GM11168 (cell line): ENCODE data around the gene PIEZO2.
"Not testable (repeated sequence)": the region's sequence is repeated elsewhere in the genome, so short reads cannot be mapped to it uniquely, and the experiment has no call there.

Source experiments
- in situ Hi-C: fragments of 300-500 bp; cut with MboI; formaldehyde crosslinking; loops from one replicate; pipeline ENCODE4 v1.12.0; 2022; ENCODE audit warnings: low sequenced_read_pairs; ENCODE audit not compliant: unreplicated experiment

PIEZO2 gene

GRCh38 chr18:10946058-10946457 lies 203.3 kb downstream of the PIEZO2 start:
- in situ Hi-C loops, result no loop called here

- in situ Hi-C loops, result no loop called here
Measured at GRCh38 chr18:10942998-10943397, 206.4 kb downstream of the PIEZO2 start.

GRCh38 chr18:10939822-10940221 lies 209.5 kb downstream of the PIEZO2 start:
- in situ Hi-C loops, result no loop called here

DNA sequence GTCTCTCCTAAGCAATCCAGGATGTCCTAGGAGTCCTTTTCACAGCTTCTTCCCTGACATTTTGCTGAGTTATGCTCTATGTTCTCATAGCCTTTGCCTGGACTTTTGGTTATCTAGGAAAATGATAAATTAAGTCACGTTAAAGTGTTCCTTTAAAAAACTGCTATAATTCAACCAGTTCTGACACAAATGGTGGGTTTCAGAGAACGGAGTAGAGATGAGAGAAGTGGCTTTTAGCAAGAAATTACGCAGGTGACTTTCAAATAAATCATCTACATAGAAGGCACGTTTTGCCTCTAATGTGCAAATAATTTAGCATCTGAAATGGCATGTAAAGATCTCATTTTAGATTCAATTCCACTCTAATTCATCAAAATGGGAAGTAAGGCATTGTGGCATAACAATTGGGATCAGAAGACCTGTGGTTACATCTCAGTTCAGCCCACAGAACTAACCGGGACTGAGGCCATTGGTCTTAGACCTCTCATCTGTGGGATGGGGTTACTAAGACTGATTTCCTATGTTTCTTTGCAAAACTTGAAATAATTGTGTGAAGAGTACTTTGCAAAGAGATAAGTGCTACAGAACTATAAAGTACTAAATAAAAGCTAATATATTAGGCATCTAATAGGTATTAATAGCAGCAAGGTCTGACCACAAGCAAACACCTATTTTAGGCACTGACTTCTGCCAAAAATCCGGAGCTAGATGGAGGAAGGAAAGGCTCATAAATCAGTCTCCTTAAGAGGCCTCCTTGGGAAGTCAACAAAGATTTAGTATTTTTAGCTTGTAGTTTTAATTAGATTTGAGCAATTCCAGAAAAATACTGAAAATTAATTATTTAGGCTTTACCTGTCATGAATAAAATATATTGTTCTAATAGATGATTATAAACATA lies 211.4 kb downstream of the PIEZO2 start:
- in situ Hi-C loops, result no loop called here

DNA sequence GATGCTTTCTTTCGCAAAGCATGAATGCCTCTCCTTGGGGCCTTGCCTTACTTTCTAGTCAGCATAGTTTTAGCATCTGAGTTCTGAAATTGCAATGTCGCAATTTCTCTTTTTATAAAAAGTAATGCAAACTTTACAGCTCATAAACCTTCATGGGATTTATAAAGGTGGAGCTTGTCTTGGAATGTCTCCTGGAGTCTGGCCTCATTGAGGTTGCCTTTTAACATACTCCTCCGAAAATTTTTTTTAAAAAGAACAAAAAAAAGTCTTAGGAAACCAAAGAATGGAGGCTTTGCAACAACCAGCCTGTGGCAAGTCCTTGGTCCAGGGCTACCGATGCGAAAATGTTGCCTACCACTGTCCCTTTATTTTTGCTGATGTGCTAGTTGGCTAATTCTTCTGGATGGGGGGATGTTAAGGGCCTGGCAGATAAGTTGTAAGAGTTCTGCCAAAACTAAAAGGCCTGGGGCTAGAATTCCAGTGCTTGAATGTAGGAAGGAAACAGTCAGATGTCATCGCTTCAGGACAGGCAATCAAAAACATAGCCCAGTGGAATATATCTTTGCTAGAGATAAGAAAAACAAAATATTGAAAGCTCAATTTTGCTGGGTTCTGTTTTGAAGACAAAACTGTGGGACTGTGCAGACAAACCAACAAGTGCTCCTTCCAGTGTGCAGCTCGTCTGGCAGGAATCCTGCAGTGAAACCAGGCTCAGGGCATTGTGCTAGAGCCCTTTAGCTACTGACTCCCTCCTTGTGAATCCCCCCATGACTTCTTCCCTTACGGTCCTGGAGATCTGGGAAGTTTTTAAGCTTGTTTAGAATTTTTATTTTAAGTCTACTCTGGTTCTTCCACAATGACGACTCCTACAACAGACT lies 213.0 kb downstream of the PIEZO2 start:
- in situ Hi-C loops, result no loop called here

DNA sequence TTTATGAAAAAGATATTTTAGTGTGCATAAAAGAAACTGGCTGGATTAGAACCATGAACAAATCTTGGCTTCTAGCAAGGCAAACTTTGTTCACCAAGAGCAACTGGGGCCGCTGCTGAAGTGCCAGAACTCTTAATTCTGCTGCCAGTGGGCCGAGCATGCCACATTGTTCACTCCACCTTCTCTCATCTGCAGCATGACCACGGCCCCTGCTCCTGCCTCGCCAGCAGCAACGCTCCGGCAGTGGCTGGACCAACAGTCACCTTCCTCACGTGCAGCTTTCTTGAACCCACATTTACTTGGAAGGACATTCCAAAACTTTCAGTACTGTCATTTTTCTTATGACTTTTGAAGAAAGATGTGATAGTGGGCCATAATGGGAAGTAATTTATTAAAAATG lies 213.8 kb downstream of the PIEZO2 start:
- in situ Hi-C loops, result no loop called here

DNA sequence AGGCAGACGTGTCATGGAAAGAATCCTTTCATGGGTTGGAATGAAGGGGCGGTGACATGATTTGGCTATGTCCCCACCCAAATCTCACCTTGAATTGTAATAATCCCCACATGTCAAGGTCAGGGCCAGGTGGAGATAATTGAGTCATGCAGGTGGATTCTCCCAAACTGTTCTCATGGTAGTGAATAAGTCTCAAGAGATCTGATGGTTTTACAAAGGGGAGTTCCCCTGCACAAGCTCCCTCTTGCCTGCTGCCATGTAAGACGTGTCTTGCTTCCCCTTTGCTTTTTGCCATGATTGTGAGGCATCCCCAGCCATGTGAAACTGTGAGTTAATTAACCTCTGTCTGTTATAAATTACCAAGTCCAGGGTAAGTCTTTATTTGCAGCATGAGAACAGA lies 215.7 kb downstream of the PIEZO2 start:
- in situ Hi-C loops, result not testable (repeated sequence)

- in situ Hi-C loops, result no loop called here
Measured at GRCh38 chr18:10930076-10930475, 219.3 kb downstream of the PIEZO2 start.

DNA sequence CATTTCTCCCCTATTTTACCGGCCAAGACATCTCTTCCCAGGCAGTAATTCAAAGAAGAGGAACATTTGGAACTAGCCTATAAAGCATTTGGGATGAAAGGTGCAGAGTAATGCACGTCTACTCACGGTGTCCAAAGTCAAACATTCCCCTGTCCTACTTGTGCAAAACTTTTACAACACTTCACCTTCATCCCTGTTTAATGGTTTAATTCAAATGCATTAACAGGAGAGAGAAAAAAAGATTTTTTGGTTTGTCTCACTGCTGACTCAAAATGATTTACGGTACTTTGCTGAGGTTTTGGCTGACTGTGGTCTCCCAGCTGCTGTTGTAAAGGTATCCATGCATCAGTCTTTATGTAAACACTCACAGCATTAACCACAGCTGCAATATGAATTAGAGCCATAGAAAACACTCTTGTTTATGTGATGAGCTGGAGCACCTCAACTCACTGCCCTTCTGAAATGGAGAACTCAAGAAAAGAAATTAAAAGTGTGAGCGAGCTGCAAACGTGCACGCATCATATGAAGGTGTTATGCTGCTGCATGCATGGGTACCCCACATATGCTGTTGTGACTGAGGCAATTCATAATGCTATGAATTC lies 220.5 kb downstream of the PIEZO2 start:
- in situ Hi-C loops, result no loop called here

DNA sequence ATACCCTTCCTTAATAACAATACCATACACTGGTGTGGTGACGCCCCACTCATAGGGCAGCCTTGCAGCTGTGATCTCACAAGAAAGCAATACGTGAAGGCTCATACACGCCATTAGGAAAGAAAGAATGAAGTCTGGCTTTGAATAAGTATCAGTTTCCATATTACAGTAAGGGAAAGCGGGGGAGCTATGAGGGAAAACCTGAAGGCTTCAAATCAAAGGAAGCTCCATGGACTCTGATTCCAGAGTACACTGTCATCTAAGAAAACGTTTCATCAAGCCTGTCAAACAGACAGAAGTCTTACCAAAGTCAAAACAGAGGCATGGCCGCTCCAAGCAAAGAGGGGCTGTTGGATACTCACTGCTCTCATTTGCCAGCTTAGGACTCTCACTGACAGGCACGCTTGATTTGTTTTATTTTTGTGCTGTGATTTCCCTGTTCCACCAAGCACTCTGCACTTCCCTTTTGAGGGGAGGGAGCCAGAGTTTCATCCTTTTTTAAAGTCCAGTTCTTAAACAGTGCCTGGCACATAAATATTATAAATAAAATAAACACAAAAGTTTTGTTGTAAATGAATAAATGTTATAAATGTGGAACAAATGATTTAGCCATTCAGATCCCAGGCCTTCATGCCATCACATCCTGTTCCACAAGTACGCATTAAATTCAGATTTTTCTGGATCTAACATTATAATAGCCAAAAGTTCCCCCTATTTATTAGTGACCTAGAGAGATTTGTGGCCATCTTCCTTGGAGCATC lies 221.2 kb downstream of the PIEZO2 start:
- in situ Hi-C loops, result no loop called here

GRCh38 chr18:10927286-10927992 lies 221.9 kb downstream of the PIEZO2 start:
- in situ Hi-C loops, result no loop called here

GRCh38 chr18:10926621-10927161 lies 222.7 kb downstream of the PIEZO2 start:
- in situ Hi-C loops, result no loop called here

DNA sequence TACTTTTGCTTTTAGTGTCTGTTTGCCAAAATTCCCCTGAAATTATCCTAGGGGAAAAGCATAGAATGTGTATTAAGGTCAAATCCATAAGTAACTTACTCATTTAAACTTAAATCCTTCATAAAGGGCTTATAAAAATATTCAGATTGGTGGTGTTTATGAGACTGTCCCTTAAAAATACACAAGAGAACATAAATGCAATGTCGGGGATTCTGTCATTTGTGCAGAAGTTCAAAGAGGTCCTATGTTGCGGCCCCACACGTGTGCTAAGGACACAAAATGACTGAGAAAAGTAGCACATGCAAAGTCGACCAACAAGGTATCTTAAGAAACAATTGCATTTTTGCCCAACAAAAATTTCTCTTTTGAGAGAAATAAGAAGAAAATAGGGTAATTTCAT lies 225.1 kb downstream of the PIEZO2 start:
- in situ Hi-C loops, result no loop called here

DNA sequence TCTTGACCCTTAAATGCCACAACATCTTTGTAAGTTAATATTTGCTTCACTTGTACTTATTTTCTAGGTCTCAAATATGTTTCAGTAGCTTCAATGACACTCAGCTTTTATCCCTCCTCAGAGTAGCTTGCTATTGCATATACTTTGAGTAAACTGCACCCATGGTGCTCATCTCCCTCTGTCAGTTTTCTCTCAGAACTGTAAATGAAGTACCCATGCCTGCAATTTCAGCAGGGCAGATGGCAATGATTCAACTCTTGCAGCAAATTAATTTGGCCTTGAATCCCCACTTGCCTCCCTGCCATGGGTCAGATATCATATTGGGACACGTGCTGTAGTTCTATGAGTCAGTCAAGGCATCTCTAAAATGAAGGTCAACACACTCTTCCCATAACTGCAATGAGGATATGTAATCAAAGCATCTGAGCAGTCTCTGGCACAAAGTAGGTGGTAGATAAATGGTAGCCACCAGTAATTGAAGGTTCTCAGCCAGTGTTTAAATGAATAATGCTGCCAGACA lies 225.8 kb downstream of the PIEZO2 start:
- in situ Hi-C loops, result no loop called here

DNA sequence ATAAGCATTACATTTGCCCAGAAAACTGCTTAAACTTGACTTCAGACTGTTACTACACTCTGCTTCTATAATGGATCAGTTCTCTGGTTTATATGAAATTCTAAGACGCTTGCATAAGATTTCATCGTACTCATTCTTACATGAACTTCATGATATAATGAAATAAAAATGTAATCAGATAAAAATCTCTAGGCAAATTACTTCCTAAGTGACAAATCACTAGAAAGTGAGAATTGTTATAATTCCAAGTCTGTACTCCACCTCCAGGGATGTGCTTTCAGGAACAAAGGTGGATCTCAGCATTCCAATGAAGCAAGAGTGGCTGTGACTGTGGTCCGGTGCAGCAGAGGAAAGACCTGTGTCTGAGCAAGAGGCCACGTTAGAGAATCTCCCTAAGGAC lies 226.2 kb downstream of the PIEZO2 start:
- in situ Hi-C loops, result no loop called here

GRCh38 chr18:10922712-10923111 lies 226.7 kb downstream of the PIEZO2 start:
- in situ Hi-C loops, result not testable (repeated sequence)

DNA sequence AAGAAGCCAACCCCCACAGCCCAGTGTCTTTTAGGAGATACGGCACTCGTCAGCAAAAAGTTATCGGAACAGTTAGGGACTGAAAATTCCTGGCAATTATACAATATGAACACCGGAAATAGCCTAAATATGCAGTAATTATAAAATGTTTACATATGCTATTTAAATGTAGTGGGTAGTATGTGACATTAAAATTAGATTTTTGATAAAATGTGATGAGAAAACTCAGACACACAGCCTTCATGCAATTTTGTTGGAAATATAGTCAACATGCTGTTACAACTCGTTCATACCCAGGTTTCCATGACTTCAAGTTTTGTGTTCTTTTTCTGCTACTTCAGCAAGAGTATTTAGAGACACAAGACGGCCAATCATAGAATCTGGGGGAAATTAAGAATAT lies 229.1 kb downstream of the PIEZO2 start:
- in situ Hi-C loops, result not testable (repeated sequence)

- in situ Hi-C loops, result no loop called here
Measured at GRCh38 chr18:10919851-10920250, 229.5 kb downstream of the PIEZO2 start.

- in situ Hi-C loops, result no loop called here
Measured at GRCh38 chr18:10916865-10917264, 232.5 kb downstream of the PIEZO2 start.
